GM18505 (cell line): ENCODE data around the gene PODN.

Experiments
- ATAC-seq: cut with Tn5 transposase; IDR thresholded peaks from one replicate; pipeline ENCODE4 v1.9.1; 2021; ENCODE audit not compliant: unreplicated experiment
- POLR2A ChIP-seq: IDR thresholded peaks from 4 replicates; pipeline ENCODE4 v1.6.1; 2011; ENCODE audit warnings: borderline replicate concordance; ENCODE audit not compliant: insufficient read depth, insufficient read length; ENCODE audit errors: extremely low read depth

Gene PODN

GRCh38 chr1:53081384-53082066 is 19.5 kb downstream of the PODN start:
- ATAC-seq, result no peak
- no peak for TF ChIP-seq POLR2A

DNA sequence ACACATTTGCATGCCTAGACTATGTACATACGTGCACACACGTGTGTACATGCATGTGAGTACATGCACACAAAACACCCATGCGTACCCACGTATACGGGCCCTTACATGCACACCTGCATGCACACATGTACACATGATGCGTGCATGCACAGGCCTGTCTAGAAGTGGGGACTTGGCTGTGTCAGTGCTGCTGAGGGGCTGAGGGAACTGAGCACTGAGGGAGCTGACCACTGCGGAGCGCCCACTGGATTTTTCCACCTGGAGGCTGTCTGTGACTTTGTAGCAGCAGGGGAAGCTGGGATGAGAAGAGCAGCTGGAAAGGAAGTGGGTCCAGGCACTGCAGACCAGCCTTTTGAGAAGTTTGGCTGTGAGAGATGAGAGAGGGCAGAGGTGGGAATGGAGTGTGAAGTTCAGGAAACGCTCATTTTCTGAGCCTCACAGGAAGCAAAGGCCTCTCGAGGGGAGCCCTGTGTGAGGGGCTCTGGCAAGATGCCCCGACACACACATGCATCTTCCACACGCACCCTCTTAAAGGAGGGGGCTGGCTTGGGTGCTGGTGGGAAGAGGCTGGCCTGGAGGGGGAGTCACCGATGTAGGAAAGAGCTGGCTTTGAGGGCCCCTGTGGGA is 20.9 kb downstream of the PODN start:
- no peak for ATAC-seq
- no peak for TF ChIP-seq POLR2A

DNA sequence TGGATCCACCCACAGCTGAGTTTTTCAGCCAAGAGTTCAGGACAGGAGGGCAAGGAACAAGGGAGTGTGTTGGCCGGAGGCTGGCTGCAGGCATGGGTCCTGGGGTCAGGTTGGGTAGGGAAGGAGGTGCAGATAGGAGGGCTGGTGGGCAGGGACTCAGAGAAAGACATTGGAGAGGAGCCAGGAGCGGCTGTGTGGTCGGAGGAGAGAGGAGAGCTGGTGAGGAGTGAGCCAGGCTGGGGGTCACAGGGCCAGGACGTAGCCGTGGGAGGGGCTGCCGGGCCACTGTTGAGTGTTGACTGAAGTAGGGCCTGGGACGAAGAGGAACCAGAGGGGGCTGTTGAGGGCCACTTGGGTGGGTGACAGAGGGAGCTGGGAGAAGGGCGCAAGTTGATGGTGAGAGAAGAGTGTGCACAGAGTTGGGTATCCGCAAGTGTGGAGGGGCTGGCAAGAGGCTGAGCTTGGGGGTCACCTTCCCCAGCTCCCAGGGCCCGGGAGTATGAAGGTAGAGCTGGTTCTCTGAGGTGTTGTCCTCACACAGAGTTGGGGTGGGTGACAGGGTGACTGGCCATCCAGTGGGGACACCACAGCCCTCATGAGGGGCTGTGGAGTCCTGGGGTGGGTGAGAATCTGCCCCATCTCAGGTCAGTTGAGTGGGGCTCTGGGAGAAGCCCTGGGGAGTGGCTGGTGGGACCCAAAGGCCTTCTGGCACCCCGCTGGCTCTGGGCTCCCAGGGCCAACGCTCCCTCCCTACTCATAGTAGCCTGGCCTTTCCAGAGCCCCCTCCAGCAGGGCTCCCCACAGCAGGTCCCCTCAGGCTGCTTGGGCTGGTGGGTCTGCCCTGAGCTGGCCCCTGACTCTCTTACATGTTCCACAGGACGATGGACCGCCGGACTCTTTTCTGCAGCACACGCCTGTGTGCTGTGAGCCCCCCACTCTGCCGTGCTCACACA is 21.9 kb downstream of the PODN start:
- no peak for TF ChIP-seq POLR2A
- ATAC-seq, result no peak

- no peak for ATAC-seq
- TF ChIP-seq POLR2A, result no peak
Observed at GRCh38 chr1:53084589-53084971, 22.6 kb downstream of the PODN start.

DNA sequence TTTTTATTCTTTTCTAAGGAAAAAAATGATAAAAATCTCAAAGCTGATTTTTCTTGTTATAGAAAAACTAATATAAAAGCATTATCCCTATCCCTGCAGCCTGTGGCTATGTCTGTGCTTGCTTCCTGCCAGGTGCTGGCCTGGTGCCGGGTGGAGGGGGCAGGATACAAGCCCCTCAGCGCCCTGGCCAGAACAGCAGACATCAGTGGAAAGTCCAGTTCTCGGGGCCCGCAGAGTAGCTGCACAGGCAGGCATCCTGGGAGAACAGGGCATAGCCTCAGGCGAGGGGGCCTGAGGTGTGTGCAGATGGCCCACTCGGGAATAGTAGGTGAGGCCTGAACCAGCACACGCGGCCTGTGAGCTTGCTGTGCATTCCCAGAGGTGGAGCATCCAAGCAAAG is 23.4 kb downstream of the PODN start:
- ATAC-seq, result no peak

GRCh38 chr1:53086491-53087070 is 24.6 kb downstream of the PODN start:
- ATAC-seq, result no peak
- TF ChIP-seq POLR2A, result no peak

More for the DNA sequence above, 23.4 kb downstream of the PODN start:
- TF ChIP-seq POLR2A, result no peak

DNA sequence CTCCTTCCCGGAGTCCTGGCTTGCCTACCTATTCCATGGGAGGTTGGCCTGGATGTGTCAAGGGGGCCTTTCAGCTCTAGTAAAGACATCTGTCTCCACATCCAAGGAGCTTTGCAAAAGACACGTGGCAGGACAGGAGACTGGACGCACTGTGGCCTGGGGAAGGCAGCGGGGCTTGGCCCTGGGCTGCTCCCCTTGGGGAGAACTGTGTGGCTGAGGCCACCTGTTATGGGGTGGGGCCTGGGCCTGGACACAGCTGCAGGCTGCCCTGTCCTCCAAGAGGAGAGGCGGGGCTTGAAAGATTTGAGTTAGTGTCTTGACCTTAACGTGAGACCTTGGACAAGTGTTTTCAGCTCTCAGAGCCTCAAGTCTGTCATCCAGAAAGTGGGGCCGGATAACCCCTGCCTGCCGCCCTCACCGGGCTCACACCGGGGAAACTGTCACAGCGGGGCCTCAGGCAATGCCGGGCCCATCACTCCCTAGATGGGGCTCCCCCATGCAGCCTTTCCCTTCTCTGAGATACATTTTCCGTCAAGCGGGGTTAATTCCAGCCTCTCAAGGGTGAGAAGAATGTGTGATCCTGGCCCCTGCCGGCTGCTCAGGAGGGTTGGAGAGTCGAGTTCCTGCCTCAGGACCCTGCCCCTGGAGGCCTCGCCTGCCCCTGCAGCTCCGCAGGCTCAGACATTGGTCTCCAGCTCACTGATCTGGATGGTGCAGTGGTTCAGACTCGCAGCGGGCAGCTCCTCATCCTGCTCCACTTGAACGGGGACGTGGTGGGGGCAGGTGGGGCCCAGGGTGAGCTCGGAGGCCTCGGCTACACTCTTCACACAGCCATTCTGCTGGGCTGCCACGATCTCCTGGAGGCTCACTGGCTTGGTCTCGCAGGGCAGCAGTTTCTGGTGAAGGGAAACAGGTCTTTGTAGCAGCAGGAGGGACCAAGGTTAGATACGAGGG is 25.6 kb downstream of the PODN start:
- ATAC-seq, result no peak
- TF ChIP-seq POLR2A, result no peak

DNA sequence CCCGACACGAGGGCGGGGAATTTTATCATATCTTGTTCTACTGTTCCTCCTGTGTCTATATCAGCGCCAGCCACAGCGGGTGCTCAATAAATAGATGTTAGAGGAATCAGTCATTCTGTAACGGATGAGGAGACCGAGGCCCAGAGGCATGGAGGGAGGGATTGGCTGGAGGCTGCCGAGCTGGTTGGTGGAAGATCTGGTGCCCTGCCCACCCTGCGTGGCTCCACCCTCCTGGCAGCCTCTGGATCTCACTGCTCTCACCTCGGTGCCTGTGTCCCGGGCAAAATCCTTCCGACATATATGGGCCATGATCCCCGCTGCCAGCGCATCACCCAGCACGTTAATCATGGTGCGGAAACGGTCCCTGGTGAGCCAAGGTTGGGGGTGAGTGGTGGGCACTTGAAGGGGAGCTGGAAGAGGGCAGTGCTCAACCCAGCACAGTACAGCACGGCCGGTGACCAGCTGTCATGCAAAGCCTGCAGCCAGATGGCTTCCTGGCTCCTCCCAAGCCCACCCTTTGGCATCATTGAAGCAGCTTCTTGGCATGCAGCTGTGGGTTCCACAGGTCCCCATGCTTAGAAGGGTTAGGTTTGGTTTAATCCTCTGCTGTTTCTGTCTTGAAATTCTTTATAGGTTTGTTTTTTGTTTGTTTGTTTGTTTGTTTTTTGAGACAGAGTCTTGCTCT is 26.7 kb downstream of the PODN start:
- no peak for ATAC-seq
- TF ChIP-seq POLR2A, result no peak

GRCh38 chr1:53089478-53090226 is 27.6 kb downstream of the PODN start:
- no peak for ATAC-seq
- no peak for TF ChIP-seq POLR2A

- ATAC-seq, result no peak
- no peak for TF ChIP-seq POLR2A
Observed at GRCh38 chr1:53090227-53091147, 28.5 kb downstream of the PODN start.
